DOHH2 (cell line): Measurements from ENCODE around the gene VWDE.

Experiments
- H3F3A ChIP-seq: fragments of 200-600 bp; sonication (generic), shearing (Covaris generic); 2 replicates; pipeline ENCODE4 v1.6.0; 2016; ENCODE audit warnings: antibody characterized with exemption, mild to moderate bottlenecking; ENCODE audit not compliant: control insufficient read depth, insufficient read depth
- H3K27ac ChIP-seq: fragments of 200-600 bp; sonication (generic); 2 replicates; pipeline ENCODE4 v1.5.1; 2014; ENCODE audit warnings: low read depth, mild to moderate bottlenecking, low read length, moderate library complexity
- H3K27me3 ChIP-seq: fragments of 200-600 bp; sonication (generic); 2 replicates; pipeline ENCODE4 v1.6.1; 2014; ENCODE audit warnings: mild to moderate bottlenecking, low read length, mixed read lengths; ENCODE audit not compliant: control insufficient read depth
- H3K36me3 ChIP-seq: fragments of 200-600 bp; sonication (generic); 2 replicates; pipeline ENCODE4 v1.6.1; 2014; ENCODE audit warnings: mild to moderate bottlenecking, low read length, moderate library complexity, mixed read lengths; ENCODE audit not compliant: control insufficient read depth
- H3K4me1 ChIP-seq: fragments of 200-600 bp; sonication (generic); 2 replicates; pipeline ENCODE4 v1.6.1; 2014; ENCODE audit warnings: mild to moderate bottlenecking, low read length, mixed read lengths; ENCODE audit not compliant: control insufficient read depth
- H3K4me2 ChIP-seq: fragments of 200-600 bp; sonication (generic); 2 replicates; pipeline ENCODE4 v1.6.0; 2014; ENCODE audit warnings: mild to moderate bottlenecking, low read length, moderate library complexity
- H3K4me3 ChIP-seq: fragments of 200-600 bp; sonication (generic); 2 replicates; pipeline ENCODE4 v1.5.1; 2014; ENCODE audit warnings: mild to moderate bottlenecking, low read length, mixed read lengths
- H3K79me2 ChIP-seq: fragments of 200-600 bp; sonication (generic); 2 replicates; pipeline ENCODE4 v1.6.1; 2014; ENCODE audit warnings: mild to moderate bottlenecking, low read length, mixed read lengths; ENCODE audit not compliant: control insufficient read depth
- H3K9me2 ChIP-seq: fragments of 200-600 bp; sonication (generic); replicated peaks from 2 replicates; pipeline ENCODE4 v1.6.1; 2014; ENCODE audit warnings: mild to moderate bottlenecking, low read length, mixed read lengths; ENCODE audit not compliant: control insufficient read depth
- H3K9me3 ChIP-seq: fragments of 200-600 bp; sonication (generic); 2 replicates; pipeline ENCODE4 v1.6.1; 2014; ENCODE audit warnings: antibody characterized with exemption, low read length, mixed read lengths; ENCODE audit not compliant: control insufficient read depth, insufficient read depth
- H4K20me1 ChIP-seq: fragments of 200-600 bp; sonication (generic); 2 replicates; pipeline ENCODE4 v1.6.0; 2014; ENCODE audit warnings: low read depth, mild to moderate bottlenecking, antibody characterized with exemption, low read length, moderate library complexity; ENCODE audit not compliant: control insufficient read depth, insufficient read depth
- EZH2phosphoT487 ChIP-seq: fragments of 200-600 bp; sonication (generic); IDR thresholded peaks from 2 replicates; pipeline ENCODE4 v1.6.1; 2017; ENCODE audit warnings: borderline replicate concordance, mild to moderate bottlenecking, antibody characterized with exemption, low read length, moderate library complexity, mixed read lengths
- TF ChIP-seq, protein P1 (sequence below): fragments of 200-600 bp; sonication (generic); IDR thresholded peaks from one replicate; pipeline ENCODE4 v1.5.1; 2014; ENCODE audit warnings: antibody characterized with exemption, mild to moderate bottlenecking, low read depth, low read length; ENCODE audit not compliant: poor library complexity, severe bottlenecking

The VWDE gene

DNA sequence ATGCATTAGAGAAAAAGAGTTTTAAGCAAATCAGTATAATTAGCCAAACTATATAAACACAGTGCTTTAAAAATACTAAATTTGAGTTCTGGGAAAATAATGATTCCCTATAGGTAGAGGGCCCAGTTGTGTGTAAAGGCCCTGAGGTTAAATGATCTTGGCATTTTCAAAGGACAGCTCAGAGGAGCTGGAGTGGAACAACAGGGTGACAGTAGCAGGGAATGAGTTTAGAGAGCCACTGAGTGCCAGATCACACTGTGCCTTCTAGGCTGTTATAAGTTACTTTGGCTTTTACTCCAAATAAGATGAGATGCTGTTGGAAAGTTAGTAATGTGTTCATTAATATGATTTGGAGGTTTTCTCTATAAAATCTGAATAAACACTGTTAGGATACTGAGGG is 34.6 kb downstream of the VWDE start:
- Histone ChIP-seq H4K20me1 (no peaks in the 10 kb centered on the region), H3K27me3 (no peaks in the 10 kb centered on the region), H3K4me1 (no peaks in the 10 kb centered on the region), H3K9me3 (no peaks in the 10 kb centered on the region), H3K4me2 (no peak overlapping the region), H3F3A (no peaks in the 10 kb centered on the region), H3K4me3 (no peak overlapping the region), H3K9me2 (no peaks in the 10 kb centered on the region), H3K27ac (no peak overlapping the region), H3K36me3 (no peaks in the 10 kb centered on the region), H3K79me2 (no peaks in the 10 kb centered on the region)
- TF ChIP-seq, protein P1, sequence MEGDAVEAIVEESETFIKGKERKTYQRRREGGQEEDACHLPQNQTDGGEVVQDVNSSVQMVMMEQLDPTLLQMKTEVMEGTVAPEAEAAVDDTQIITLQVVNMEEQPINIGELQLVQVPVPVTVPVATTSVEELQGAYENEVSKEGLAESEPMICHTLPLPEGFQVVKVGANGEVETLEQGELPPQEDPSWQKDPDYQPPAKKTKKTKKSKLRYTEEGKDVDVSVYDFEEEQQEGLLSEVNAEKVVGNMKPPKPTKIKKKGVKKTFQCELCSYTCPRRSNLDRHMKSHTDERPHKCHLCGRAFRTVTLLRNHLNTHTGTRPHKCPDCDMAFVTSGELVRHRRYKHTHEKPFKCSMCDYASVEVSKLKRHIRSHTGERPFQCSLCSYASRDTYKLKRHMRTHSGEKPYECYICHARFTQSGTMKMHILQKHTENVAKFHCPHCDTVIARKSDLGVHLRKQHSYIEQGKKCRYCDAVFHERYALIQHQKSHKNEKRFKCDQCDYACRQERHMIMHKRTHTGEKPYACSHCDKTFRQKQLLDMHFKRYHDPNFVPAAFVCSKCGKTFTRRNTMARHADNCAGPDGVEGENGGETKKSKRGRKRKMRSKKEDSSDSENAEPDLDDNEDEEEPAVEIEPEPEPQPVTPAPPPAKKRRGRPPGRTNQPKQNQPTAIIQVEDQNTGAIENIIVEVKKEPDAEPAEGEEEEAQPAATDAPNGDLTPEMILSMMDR: no peak
- TF ChIP-seq EZH2phosphoT487: no peak

DNA sequence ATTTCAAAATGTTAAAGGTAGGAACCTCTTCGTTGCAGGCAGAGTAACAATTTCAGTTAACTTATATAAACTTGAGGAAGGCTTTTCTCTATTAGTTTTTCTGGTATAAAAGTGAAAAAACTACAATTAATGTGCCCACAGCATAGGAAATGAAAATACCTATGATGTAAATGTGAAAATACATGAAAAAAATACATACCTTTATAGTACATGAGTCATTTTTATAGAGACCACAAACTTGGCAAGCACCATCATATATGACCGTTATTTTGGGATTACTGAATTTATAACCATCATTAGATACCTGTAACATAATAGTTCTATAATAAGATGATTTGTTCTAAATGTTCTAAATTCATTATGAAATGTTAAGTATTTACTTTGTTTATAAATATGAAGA is 42.7 kb downstream of the VWDE start:
- H3F3A ChIP-seq: no peaks in the 10 kb centered on the region
- no peaks in the 10 kb centered on the region for H3K27me3 ChIP-seq
- no peak overlapping the region for H3K4me3 ChIP-seq
- TF ChIP-seq, protein P1: no peak
- TF ChIP-seq EZH2phosphoT487: no peak
- no peaks in the 10 kb centered on the region for H3K4me1 ChIP-seq
- no peaks in the 10 kb centered on the region for H3K9me3 ChIP-seq
- no peak overlapping the region for H3K27ac ChIP-seq
- H3K4me2 ChIP-seq: no peak overlapping the region
- H3K36me3 ChIP-seq: no peaks in the 10 kb centered on the region
- no peaks in the 10 kb centered on the region for H3K9me2 ChIP-seq
- no peaks in the 10 kb centered on the region for H3K79me2 ChIP-seq
- H4K20me1 ChIP-seq: no peaks in the 10 kb centered on the region

DNA sequence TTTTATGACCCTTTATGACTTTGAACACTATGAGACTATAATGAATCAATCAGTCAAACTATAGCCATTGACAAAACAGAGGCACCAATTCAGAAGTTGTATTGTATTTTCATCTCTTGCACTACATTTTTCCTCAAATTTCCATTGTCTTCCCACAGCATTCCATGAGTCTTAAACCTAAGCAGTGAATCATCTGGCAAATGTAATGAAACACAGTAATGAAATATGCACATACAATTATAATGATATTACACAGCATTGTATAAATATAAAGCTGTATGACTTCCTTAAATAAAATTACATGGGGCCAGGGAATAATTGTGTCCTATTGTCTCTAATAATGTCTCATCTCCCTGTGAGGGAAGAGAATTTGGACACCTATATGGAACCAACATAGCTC is 45.0 kb downstream of the VWDE start:
- no peaks in the 10 kb centered on the region for H3K36me3 ChIP-seq
- no peaks in the 10 kb centered on the region for H3F3A ChIP-seq
- no peak overlapping the region for H3K27ac ChIP-seq
- no peaks in the 10 kb centered on the region for H3K79me2 ChIP-seq
- no peak overlapping the region for H3K4me3 ChIP-seq
- H3K4me2 ChIP-seq: no peak overlapping the region
- H3K9me3 ChIP-seq: no peaks in the 10 kb centered on the region
- no peaks in the 10 kb centered on the region for H3K4me1 ChIP-seq
- no peaks in the 10 kb centered on the region for H3K9me2 ChIP-seq
- TF ChIP-seq, protein P1: no peak
- no peak for TF ChIP-seq EZH2phosphoT487
- H3K27me3 ChIP-seq: no peaks in the 10 kb centered on the region
- H4K20me1 ChIP-seq: no peaks in the 10 kb centered on the region

DNA sequence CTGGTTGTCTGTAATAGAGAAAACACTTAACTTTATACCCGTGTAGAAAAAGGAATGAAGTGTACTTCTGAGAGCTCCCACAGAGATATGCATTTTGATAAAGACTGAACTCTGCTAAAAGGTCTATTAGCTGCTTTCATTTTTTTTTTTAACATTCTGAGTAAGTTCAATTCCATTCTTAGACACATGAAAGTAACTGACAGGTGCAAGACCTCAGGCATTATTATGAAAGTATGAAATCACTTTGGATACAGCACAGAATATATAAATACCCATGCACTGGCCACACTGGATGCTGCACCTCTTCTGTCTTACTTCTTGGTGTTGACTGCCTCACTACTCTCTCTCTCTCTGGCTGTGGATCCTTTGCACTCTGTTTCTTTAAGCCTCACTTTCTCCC is 46.2 kb downstream of the VWDE start:
- no peaks in the 10 kb centered on the region for H3K36me3 ChIP-seq
- no peaks in the 10 kb centered on the region for H3K9me3 ChIP-seq
- no peaks in the 10 kb centered on the region for H3K4me1 ChIP-seq
- TF ChIP-seq, protein P1: no peak
- no peak for TF ChIP-seq EZH2phosphoT487
- H3K27me3 ChIP-seq: no peaks in the 10 kb centered on the region
- H3K27ac ChIP-seq: no peak overlapping the region
- H3F3A ChIP-seq: no peaks in the 10 kb centered on the region
- no peak overlapping the region for H3K4me2 ChIP-seq
- no peak overlapping the region for H3K4me3 ChIP-seq
- no peaks in the 10 kb centered on the region for H4K20me1 ChIP-seq
- H3K79me2 ChIP-seq: no peaks in the 10 kb centered on the region
- no peaks in the 10 kb centered on the region for H3K9me2 ChIP-seq
